ENCODE data around the gene MCRS1.

- TF ChIP-seq CTCF (IDR thresholded peaks at IDR 0.05 in 4 of 5, conservative IDR thresholded peaks at IDR 0.05 in 1 of 5) (no peak), POLR2A (IDR thresholded peaks at IDR 0.05) (no peak)
These were observed 36.9 kb upstream of the MCRS1 start for GRCh38 chr12:49604856-49605255.
